Renal pelvis (tissue), 4 donors: Measurements from ENCODE around the gene ZNF3. TPM values are rescaled to one million over a fixed set of nuclear protein-coding genes. Genes with fewer than 3 reads are reported as not detected.
A peak's percentile ranks its signal among the peaks of the same experiment; 100 is the strongest.

Experiments used
- DNase-seq: peaks from one replicate; pipeline ENCODE4 v3.0.0-alpha.2; 2013
- polyA plus RNA-seq, 3 donors: library from polyadenylated mRNA; unstranded; fragments of 120-200 nt; gene quantifications; one replicate each; pipeline ENCODE4 v1.2.1, GENCODE V29; 2013; ENCODE audit not compliant: insufficient read length in 3 of 3

Gene ZNF3
- polyA plus RNA-seq, 3 donors = 50.5 to 58.6 (median 57.8) TPM

- no peak for DNase-seq
Observed at GRCh38 chr7:100090527-100091410, 9.2 kb upstream of the ZNF3 start.

- no peak for DNase-seq
Observed at GRCh38 chr7:100089458-100090196, 8.1 kb upstream of the ZNF3 start.

GRCh38 chr7:100088621-100089457 lies 7.3 kb upstream of the ZNF3 start, which contains the start of gene COPS6:
Gene COPS6, plus strand, starts transcription at chr7:100088969. Its CDS starts 22 bp downstream, at chr7:100088991.
- DNase-seq = peak; percentile 84

- no peak for DNase-seq
Observed at GRCh38 chr7:100088095-100088620, 6.6 kb upstream of the ZNF3 start.

- peak; percentile 62 for DNase-seq
Observed at GRCh38 chr7:100087055-100087750, 5.7 kb upstream of the ZNF3 start.

- DNase-seq = no peak
Observed at GRCh38 chr7:100085515-100085914, 4.0 kb upstream of the ZNF3 start.

GRCh38 chr7:100082978-100083377 lies 1.5 kb upstream of the ZNF3 start:
- no peak for DNase-seq

- no peak for DNase-seq
Observed at GRCh38 chr7:100080907-100081534, 502 bp downstream of the ZNF3 start.

GRCh38 chr7:100079024-100079560 lies 2.4 kb downstream of the ZNF3 start:
- no peak for DNase-seq

GRCh38 chr7:100077205-100077604 lies 4.3 kb downstream of the ZNF3 start:
- no peak for DNase-seq

GRCh38 chr7:100075418-100075817 lies 6.1 kb downstream of the ZNF3 start:
- no peak for DNase-seq

GRCh38 chr7:100074841-100075240 lies 6.7 kb downstream of the ZNF3 start:
- no peak for DNase-seq

- no peak for DNase-seq
Observed at GRCh38 chr7:100072462-100072861, 9.1 kb downstream of the ZNF3 start.

- DNase-seq = no peak
Observed at GRCh38 chr7:100071018-100071723, 10.4 kb downstream of the ZNF3 start.

GRCh38 chr7:100069991-100070390 lies 11.5 kb downstream of the ZNF3 start:
- no peak for DNase-seq

GRCh38 chr7:100066953-100067352 lies 14.6 kb downstream of the ZNF3 start:
- DNase-seq = no peak

GRCh38 chr7:100065452-100066186 lies 15.9 kb downstream of the ZNF3 start:
- DNase-seq = peak; percentile 60

GRCh38 chr7:100064162-100064561 lies 17.4 kb downstream of the ZNF3 start:
- DNase-seq = no peak

- no peak for DNase-seq
Observed at GRCh38 chr7:100063376-100063775, 18.1 kb downstream of the ZNF3 start.
